NCI-H1436 treated with DMSO at 0.1 percent for 48 hours (cell line): ENCODE measurements around the gene LGI4.
"Not testable (repeated sequence)": the region's sequence is repeated elsewhere in the genome, so short reads cannot be mapped to it uniquely, and the experiment has no call there.

Experiments used
- DNase-seq: peaks from one replicate; lab custom pipeline; 2025; lab: John Stamatoyannopoulos, UW

The LGI4 gene

DNA sequence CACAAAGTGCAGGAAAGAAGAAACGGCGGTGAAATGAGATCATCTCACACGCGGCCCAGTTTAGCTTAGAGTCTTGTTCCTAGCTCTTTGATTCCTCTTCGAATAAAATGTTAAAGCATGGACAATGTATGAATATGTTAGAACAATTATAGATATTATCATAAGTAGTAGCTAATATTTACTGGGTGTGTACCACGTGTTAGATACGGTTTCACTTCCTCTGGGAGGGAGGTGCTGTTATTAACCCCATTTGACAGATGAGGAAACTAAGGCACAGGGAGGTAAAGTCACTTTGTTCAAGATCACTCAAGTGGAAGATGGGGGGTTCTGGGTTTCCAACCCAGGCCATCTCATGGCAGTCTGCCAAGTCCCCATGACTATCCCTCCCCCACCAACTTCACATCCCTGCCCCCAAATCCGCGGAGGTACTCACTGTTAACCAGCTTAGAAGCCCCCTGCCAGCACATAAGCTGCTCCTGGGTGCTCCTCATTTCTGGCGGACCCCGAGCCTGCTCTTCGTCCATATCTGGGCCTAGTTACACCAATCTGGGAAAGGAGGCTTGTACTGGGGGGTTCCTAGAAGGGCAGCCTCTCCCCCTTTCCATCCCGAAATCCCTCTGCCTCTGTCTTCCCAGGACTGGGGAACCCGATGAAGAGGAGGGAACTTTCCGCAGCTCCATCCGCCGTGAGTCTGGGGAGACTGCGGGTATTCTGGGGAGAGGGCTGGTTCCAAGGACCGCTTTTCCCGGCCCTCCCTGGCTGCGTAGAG lies 7.2 kb upstream of the LGI4 start:
- DNase-seq = no peak

DNA sequence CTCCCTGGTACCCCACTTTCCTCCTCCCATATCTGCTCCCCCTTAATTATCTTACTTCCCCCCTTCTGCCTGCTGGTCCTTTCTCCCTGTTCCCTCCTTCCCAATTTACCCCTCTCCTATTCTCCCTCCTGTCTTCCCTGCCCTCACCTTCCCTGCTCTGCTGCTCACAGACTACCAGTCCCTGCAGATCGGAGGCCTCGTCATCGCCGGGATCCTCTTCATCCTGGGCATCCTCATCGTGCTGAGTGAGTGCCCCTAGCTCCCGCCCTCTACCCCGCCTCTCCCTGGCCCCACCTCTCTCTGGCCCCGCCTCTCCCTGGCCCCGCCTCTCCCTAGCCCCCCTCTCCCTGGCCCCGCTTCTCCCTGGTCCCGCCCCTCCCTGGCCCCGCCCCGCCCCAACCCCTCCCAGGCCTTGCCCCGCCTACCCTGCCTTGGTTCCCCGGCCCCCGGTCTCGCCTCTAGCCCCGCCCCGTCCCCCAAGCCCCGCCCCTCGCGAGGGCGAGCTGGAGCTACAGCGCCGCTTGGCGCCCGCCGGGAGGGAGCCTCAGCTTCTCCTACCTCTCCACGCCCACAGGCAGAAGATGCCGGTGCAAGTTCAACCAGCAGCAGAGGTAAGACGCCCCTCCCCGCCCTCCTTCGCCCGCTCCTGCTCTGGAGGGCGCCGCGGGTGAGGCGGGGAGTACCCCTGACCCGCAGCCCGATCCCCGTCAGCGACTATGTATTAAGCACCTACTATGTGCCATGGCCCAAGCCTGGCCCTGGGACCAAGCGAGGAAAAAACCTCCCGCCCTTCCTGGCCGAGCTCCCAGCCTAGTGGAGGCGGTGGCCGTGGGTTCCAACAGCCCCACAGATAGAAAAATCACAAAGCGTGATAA lies 6.3 kb upstream of the LGI4 start:
- DNase-seq = no peak

DNA sequence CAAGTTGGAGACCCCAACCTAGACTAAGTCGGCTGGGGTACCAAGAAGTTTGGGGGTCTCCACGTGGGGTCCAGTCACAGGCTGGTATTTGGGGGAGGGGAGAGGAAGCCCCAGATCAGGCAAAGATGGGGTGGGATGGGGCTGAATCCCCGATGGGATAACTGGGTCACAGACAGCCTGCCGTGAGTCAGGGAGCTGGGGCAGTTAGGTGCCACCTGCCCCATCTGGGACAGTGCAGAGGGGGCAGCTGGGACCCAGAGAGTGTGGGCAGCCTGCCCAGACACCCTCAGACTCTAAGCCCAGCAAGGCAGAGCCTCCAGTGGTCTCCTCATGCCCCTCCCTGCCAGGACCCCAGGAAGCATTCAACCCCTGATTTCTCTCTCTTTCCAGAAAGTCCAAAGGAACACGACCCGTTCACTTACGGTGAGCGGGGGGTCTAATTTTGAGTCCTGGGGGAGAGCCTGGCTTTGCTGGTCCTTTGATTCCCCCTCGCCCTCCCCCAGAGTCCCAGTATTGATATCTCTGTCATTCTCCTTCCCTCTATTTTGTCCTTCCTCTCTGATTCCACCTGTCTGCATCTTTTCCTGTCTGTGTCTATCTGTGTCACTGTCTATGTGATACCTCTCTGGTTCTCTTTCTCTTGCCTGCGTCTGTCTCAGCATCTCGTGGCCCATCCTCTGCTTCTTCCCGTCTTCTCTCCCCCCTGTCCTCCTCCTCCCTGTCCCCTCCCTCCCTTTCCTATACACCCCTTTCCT lies 5.5 kb upstream of the LGI4 start:
- no peak for DNase-seq

DNA sequence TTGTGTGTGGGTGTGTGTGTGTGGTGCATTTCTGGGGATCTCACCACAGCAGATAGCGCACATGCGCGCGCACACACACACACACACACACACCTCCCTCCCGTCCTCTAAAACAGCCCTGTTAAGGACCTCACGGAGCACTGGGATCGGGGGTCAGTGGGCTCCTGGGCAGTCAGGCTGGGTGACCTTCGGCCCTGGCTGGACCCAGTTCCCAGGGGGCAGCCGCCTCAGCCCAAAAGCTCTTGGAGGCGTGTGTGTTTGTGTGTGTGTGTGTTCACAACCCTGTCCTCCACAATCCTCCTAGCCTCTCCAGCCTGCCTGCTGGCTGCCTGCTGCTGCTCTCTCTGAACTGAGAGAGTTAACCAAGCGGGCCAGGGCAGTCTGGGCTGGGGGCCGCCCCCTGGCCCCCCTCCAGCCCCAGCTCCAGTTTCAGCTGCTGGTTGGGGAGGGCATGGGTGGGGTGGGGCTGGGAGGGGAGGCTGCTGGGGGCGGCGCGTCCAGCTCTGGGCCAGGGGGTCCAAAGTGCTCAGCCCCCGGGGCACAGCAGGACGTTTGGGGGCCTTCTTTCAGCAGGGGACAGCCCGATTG lies 3.5 kb upstream of the LGI4 start, which contains the start of gene FXYD1:
TSS of gene FXYD1 (plus strand) at position 520 of the 588 bp plus-strand sequence. CDS start 1,256 bp downstream, outside the sequence.
- no peak for DNase-seq

DNA sequence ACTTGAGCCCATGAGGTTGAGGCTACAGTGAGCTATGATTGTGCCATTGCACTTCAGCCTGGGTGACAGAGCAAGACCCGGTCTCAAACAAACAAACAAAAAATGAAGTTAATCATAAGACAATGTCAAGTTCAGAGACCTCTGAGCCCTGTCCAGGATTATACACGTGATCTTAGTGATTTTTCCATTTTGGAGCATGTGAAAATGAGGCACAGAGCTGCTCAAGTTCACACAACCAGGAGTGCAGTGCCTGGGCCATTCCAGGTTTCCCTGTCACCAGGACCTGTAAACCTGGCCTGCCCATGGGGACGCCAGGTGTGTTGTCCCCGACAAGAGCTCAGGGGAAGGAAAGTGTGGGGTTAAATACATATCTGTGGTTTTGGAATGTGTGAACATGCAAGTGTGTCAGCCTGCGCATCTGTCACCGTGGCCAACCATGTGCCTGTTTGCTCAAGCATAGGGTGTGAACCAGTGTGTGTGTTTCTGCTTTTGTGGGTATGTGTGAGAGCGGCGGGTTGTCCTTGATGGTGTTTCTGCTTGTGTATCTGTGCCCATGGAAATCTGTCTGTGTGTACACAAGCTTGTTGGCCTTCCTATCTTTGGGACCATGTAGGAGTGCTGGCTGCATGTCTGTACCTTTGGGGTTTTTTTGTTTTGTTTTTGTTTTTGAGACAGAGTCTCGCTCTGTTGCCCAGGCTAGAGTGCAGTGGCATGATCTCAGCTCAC lies 2.3 kb upstream of the LGI4 start:
- DNase-seq = no peak

DNA sequence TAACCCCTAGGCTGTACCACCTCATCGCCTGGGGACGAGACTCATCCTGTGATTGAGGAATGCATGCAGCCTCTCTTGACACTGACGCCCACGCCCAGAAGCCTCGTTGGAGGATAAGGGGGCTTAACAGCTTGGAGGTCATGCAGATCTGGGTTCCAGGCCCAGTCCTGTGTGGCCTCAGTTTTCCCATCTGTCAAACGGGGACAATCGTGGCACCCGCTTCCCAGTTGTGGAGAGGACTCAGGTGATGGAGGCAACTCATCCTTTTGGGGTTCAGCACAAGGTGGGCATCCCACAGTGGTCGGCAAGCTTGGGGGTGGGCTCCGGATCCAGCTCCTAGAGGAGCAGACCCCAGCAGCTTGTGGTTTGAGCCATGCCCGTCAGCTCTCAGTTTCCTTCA lies 1.4 kb upstream of the LGI4 start:
- DNase-seq = no peak

DNA sequence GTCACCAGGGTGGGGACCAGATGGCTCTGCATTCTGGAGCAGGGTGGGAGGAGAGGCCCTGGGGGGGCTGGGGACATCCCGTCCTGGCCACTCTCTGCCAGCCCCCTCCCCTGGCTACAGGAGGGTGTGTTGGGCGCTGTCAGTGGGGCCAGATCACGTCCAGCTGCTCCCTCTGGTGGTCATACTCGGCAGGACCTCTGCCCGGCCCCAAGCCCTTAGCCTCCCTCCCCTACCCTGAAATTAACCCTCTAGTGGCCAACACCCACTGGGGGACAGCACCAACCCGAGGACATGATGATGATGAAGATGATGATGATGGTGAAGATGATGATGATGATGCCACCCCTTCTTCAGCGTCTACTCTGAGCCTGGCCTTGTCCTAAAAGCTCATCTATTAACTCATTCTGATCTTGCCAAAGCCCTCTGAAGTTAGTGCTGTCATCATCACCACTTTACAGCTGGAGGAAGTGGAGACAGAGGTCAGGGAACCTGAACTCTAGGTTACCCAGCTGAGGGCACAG lies 590 bp upstream of the LGI4 start:
- no peak for DNase-seq

DNA sequence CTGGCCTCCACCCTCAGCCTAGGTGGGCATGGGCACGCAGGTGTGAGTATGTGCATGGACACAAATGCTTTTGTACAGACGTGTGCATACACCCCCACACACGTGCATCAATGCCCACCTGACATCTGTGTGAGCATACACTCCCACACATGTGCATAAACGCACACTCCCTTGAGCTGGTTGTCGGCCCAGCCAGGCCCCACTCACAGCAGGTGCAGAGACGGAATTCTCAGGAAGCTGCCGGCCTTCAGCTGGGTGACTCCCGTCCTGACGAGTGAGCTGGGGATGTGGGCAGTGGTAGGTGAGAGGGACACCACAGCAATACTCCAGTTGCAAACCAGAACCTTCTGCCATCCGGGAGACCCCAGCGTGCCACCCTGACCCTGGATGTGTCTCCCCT lies 1.0 kb downstream of the LGI4 start:
- DNase-seq = no peak

DNA sequence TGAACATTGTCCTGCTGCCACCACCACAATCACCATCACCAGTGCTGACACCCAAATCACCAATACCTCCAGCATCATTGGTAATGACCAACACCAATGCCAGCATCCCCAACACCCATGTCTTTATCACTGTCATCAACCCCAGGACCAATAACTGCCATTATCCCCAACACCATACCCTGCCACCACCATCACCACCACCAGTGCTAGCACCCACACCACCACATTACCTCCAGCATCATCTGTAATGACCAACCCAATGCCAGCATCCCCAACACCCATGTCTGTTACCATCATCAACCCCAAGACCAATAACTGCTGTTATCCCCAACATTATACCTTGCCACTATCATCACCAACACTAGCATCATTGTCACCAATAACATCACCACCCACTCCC lies 2.6 kb downstream of the LGI4 start:
- no peak for DNase-seq

DNA sequence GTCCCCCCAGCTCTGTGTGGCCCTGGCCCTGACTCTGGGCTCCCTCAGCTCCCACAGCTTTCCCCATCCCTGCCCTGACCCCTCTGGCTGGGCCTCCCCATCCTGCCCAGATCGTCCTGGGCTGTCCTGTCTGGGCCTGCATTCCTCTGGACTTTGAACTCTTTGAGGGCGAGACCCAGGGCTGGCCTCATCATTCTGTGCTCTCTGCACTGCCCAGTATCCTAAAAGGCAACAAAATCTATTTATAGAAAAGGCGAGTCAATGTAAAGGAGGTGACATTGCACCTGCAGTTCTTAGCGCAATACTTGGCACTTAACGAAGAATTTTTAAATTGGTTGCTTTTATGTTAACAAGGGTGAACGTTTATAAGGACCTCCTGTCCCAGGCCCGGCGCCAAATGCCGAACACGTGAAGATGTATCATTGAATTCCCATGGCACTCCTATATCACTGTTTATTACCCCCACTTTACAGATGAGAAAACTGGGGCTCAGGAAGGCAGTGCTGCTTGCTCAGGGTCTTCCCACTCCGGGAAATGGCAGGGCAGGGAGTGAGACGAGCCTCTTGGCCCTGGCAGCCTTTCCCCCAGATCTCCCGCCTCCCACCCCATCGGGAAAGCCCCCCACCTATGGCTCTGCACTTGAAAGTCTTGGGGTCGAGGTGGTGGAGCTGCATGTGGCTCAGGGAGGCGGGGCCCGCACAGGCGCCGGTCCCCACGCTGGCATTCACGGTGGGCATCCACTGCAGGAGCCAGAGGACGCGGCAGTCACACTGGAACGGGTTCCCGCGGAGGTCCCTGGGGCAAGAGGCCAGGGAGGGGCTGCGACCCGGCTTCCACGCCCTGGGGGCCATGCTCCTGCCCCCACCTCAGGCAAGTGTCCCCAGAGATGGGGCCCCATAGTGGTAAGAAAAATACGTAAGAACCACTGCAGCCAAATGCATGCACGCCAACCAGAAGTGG lies 3.8 kb downstream of the LGI4 start:
- DNase-seq = no peak

DNA sequence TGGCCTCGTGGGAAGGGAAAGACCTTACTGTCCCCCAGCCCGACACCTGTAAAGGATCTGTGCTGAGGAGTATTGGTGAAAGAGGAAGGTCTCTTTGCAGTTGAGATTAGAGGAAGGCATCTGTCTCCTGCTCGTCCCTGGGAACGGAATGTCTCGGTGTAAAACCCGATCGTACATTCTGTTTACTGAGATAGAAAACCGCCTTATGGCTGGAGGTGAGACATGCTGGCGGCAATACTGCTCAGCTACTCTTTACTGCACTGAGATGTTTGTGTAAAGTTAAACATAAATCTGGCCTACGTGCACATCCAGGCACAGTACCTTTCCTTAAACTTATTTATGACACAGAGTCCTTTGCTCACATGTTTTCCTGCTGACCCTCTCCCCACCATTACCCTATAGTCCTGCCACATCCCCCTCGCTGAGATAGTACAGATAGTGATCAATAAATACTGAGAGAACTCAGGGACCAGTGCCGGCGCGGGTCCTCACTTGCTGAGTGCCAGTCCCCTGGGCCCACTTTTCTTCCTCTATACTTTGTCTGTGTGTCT lies 5.1 kb downstream of the LGI4 start:
- not testable (repeated sequence) for DNase-seq

DNA sequence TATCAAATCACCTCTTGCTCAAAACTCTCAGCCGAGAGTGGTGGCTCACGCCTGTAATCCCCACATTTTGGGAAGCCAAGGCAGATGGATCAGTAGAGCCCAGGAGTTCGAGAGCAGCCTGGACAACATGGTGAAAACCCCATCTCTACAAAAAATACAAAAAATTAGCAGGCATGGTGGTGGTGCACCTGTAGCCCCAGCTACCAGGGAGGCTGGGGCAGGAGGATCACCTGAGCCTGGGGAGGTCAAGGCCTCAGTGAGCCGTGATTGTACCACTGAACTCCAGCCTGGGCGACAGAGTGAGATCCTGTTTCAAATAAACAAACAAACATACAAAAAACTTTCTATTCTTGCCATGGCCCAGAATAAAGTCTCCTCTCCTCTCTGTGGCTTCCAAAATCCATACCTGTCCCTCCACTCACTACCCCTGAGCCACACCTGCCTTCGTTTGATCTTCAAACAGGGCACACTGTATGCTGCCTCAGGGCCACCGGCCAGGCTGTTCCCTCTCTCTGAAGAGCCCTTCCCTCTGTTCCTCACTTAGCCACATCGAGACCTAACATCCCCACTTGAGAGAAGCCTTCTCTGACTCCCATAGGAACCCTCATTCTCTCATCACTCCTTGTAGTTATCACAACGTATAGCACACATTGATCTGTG lies 6.3 kb downstream of the LGI4 start:
- DNase-seq = no peak

DNA sequence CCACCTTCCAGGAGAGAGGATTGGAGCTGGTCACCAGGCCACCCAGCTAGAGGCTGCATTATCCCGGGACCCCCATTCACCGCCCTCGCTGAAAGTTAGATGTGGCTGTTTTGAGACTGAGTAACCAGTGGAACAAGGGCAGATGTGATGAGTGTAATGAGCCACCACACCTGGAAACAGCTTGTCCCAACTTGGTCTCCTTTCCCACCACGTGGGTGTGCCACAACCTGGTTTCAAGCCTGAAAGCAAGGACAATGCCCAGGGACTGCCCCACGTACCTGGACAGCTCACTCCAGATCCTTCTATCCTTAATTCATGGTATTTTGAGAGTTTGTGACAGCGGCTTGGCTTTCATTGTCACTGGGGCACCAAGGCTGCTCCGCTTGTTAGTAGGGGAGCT lies 7.0 kb downstream of the LGI4 start:
- DNase-seq = no peak

DNA sequence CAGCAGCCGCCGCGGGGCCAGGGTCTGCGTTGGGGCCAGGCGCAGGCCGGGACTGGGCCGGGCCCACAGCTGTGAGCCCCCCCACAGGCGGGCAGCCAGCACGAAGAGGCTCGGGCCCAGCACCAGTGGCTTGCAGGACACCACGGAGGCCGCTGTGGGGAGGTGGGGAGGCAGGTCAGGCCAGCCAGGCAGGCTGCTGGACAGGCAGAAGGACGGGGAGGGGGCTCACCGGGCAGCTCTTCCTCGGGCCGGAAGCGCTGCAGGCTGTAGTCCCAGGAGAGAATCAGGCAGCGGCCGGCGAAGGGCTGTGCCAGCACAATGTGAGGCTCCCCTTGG lies 8.3 kb downstream of the LGI4 start:
- no peak for DNase-seq

DNA sequence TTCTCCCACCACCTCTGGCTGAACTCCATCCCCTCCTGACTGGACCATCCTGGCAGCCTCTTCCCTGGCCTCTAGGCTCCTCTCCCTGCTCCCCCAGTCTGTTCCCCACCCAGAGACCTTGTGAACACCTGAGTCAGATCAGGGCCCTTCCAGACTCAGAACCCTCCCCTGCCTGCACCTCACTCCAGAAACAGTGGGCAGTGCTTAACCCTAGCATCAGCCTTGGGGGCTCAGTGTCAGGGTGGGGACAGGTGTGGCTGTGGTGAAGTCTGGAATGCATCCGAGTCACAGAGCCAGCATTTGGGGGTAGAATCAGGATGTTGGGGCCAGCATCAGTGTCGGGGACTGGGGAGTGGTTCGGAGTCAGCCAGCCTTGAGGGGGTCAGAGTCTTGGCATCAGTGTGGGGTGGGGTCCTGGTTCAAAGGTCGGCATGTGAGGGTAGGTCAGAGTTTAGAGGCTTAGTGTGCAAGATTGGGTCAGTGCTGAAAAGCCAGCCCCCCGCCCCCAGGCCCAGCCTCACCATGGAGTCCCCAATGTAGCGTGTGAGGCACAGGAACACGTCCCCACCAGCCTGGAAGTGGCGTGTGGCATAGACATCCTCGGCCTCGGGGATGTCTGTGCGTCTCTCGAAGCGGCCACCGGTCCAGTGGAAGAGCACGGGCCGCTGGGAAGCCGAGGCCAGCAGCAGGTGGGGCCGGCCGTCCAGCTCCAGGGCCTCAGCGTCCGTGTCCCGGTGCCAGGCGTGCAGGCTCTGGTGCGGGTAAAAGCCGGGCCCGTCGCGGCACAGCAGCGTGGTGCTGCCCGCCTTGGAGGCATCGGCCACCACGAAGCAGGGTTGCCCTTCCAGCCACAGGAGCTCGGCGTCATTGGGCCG lies 8.9 kb downstream of the LGI4 start:
- no peak for DNase-seq

DNA sequence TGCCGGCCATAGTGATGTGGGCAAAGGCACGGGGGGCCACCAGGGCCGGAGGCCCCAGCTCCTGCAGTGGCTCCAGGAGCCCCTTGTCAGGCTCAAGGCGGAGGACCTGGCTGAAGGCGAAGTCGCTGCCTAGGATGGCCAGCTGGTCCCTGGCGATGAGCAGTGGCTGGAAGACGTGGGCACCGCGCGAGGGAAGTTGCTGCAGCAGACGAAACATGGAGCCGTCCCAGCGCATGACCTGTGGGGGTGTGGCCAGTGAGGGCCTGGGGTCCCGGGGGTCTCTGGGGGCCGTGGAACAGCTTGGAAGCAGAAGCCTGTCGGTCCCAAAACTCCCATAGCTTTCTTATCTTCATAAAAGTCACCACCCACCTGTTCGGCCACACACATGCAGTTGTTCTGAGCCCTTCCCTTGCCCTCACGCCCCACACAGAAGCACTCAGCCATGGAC lies 9.6 kb downstream of the LGI4 start:
- DNase-seq = no peak

DNA sequence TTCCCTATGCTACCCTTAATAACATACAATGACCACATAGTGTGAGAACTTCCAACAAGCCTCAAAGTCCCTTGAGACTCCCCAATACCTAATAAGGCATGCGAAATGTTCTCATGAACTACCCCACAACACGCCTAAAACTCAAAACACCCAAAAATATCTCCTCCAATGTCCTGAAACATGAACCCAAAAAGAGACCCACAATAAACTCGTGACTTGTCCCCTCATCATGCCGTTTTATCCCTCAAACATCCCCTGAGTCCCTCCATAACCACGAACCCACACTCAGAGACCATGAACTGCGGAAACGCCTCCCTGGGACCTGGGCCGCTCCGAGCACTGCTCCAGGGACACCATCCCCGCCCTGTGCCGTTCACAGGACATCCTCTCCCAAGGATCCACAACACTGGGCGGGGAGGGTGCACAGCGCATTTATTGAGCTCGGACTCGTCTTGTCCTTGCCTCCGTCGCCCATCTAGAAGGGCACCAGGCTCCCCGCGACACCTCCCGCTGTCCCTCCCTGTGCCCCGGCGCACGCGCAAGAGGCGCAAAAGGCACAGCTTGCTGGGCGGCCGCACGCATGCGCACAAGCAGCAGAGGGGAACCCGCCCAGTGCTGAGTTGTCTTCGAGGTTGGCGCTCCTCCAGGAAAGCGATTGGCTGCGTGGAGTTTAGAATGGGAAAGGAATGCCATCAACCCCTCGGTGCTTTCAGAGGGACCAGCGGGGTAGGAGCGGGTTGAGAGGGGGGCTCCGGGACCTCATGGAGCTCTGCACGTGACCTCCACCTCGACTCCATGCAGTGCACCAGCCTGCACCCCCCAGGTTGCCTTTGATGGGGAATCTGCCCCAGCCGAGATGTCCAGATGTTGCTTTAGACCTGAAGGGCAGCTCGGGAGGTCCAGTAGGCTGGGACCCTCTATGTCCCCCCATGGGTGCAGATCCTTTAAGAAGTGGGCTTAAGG lies 10.5 kb downstream of the LGI4 start:
- DNase-seq = no peak
